ENCODE results near the gene COG2.

Gene COG2

GRCh38 chr1:230725256-230726012 lies 83.2 kb downstream of the COG2 start:
- no peak for DNase-seq

- no peak for DNase-seq
These were observed 86.6 kb downstream of the COG2 start for GRCh38 chr1:230728710-230729392.

- no peak for DNase-seq
These were observed 88.7 kb downstream of the COG2 start for GRCh38 chr1:230730977-230731376.

GRCh38 chr1:230735447-230735846 lies 93.2 kb downstream of the COG2 start:
- DNase-seq = no peak

GRCh38 chr1:230737622-230738262 lies 95.5 kb downstream of the COG2 start:
- DNase-seq = no peak

GRCh38 chr1:230739564-230740290 lies 97.4 kb downstream of the COG2 start:
- no peak for DNase-seq
